Suprapubic skin (tissue), 4 donors: ENCODE measurements around the gene GRM7. TPM values are rescaled to one million over a fixed set of nuclear protein-coding genes. Genes with fewer than 3 reads are reported as not detected.

Experiments used
- DNase-seq, 2 donors: peaks; one replicate each; pipeline ENCODE4 v3.0.0-alpha.2; 2019; ENCODE audit warnings: low spot score in 2 of 2
- H3K27ac ChIP-seq: fragments of 200-600 bp; sonication (generic); one replicate; pipeline ENCODE4 v1.5.1; 2019
- H3K27me3 ChIP-seq: fragments of 200-600 bp; sonication (generic); one replicate; pipeline ENCODE4 v1.5.1; 2019
- H3K36me3 ChIP-seq: fragments of 200-600 bp; sonication (generic); one replicate; pipeline ENCODE4 v1.5.1; 2019
- H3K4me1 ChIP-seq: fragments of 200-600 bp; sonication (generic); one replicate; pipeline ENCODE4 v1.5.1; 2019
- H3K4me3 ChIP-seq: fragments of 200-600 bp; sonication (generic); one replicate; pipeline ENCODE4 v1.5.1; 2019; ENCODE audit warnings: mild to moderate bottlenecking
- H3K9me3 ChIP-seq: fragments of 200-600 bp; sonication (generic); one replicate; pipeline ENCODE4 v1.5.1; 2019
- EP300 ChIP-seq: sonication (generic); formaldehyde crosslinking; IDR thresholded peaks from one replicate; pipeline ENCODE4 v1.6.1; 2017; ENCODE audit warnings: antibody characterized with exemption
- POLR2A ChIP-seq, 2 donors: fragments of 450-650 bp; IDR thresholded peaks; one replicate each; pipeline ENCODE4 v1.6.1; 2017; ENCODE audit warnings: antibody characterized with exemption in 2 of 2, mild to moderate bottlenecking in 2 of 2, moderate library complexity in 2 of 2
- POLR2AphosphoS5 ChIP-seq, 3 donors: sonication (generic); formaldehyde crosslinking; IDR thresholded peaks; one replicate each; pipeline ENCODE4 v1.6.1; 2017; ENCODE audit warnings: antibody characterized with exemption in 3 of 3
- WGBS: methylation state at CpG from one replicate; pipeline ENCODE4 v1.1.5; 2018; 5-methylcytosine and 5-hydroxymethylcytosine counted together
- total RNA-seq, 4 donors: library from RNA; depleted of rRNA; stranded (reverse); fragments of >200 nt; gene quantifications; one replicate each; pipeline ENCODE4 v1.1.0, GENCODE V29; 2016
- TF ChIP-seq, protein P1 (sequence below), 2 donors: fragments of 200-600 bp in 1 of 2; fragments of 450-650 bp in 1 of 2; sonication (generic) in 1 of 2; IDR thresholded peaks; one replicate each; pipeline ENCODE4 v1.5.1; 2016 to 2019; ENCODE audit warnings: antibody characterized with exemption in 2 of 2, mild to moderate bottlenecking in 1 of 2, moderate library complexity in 1 of 2

The GRM7 gene
- total RNA-seq, 4 donors from 2014 or later = 0.21 to 0.48 TPM; not detected in 2

DNA sequence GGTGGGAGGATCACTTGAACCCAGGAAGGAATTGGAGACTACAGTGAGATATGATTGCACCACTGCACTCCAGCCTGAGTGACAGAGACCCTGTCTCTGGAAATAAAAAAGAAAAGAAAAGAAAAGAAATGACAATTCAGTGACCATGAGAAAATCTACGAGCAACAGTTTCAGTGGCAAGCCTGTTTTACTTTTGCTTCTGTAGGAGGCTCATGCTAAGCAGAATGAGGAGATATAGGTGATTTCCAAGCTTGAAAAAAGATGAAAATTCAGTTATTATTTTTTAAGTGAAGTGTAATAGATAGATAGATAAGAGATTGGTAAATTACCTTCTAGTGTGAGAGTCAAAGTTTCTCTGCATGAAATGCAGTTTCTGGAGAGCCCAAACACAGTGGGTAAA lies 651.1 kb downstream of the GRM7 start:
- TF ChIP-seq POLR2AphosphoS5 (IDR thresholded peaks at IDR 0.05) (no peak), POLR2A (IDR thresholded peaks at IDR 0.05) (no peak), EP300 (no peak)
- TF ChIP-seq, protein P1, sequence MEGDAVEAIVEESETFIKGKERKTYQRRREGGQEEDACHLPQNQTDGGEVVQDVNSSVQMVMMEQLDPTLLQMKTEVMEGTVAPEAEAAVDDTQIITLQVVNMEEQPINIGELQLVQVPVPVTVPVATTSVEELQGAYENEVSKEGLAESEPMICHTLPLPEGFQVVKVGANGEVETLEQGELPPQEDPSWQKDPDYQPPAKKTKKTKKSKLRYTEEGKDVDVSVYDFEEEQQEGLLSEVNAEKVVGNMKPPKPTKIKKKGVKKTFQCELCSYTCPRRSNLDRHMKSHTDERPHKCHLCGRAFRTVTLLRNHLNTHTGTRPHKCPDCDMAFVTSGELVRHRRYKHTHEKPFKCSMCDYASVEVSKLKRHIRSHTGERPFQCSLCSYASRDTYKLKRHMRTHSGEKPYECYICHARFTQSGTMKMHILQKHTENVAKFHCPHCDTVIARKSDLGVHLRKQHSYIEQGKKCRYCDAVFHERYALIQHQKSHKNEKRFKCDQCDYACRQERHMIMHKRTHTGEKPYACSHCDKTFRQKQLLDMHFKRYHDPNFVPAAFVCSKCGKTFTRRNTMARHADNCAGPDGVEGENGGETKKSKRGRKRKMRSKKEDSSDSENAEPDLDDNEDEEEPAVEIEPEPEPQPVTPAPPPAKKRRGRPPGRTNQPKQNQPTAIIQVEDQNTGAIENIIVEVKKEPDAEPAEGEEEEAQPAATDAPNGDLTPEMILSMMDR (IDR thresholded peaks at IDR 0.05) = no peak
- WGBS = 88% methylated on average over 1 of the region's 1 CpG
- no peak for DNase-seq
- no peak overlapping the region for H3K4me3 ChIP-seq
- no peaks in the 10 kb centered on the region for H3K4me1 ChIP-seq
- no peaks in the 10 kb centered on the region for H3K27me3 ChIP-seq
- no peak overlapping the region for H3K27ac ChIP-seq
- no peaks in the 10 kb centered on the region for H3K9me3 ChIP-seq
- no peaks in the 10 kb centered on the region for H3K36me3 ChIP-seq

DNA sequence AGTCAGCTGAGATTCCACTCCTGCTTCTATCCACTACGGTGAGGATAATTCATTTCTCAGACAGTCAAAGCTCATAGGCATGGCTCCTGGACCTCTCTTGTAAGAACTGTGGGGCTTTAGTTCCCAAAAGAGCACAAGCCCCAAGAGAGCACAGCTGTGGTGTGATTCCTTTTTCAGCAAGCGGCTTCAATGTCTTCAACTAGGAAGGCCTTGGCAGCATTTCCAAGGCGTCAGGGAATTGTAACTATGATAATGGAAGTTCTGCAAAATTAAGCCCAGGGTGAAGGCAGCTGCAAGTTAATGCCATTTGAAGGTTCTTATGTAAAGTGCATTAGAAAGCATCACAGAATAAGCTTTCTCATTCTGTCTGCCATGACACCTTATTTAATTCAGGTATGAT lies 657.1 kb downstream of the GRM7 start:
- Histone ChIP-seq H3K9me3 (no peaks in the 10 kb centered on the region), H3K4me3 (no peak overlapping the region), H3K27me3 (no peaks in the 10 kb centered on the region), H3K4me1 (no peaks in the 10 kb centered on the region), H3K36me3 (no peaks in the 10 kb centered on the region), H3K27ac (no peak overlapping the region)
- DNase-seq = no peak
- 76% methylated on average over 3 of the region's 3 CpGs for WGBS
- TF ChIP-seq, protein P1 (IDR thresholded peaks at IDR 0.05) = no peak
- TF ChIP-seq POLR2A (IDR thresholded peaks at IDR 0.05) (no peak), POLR2AphosphoS5 (IDR thresholded peaks at IDR 0.05) (no peak), EP300 (no peak)

DNA sequence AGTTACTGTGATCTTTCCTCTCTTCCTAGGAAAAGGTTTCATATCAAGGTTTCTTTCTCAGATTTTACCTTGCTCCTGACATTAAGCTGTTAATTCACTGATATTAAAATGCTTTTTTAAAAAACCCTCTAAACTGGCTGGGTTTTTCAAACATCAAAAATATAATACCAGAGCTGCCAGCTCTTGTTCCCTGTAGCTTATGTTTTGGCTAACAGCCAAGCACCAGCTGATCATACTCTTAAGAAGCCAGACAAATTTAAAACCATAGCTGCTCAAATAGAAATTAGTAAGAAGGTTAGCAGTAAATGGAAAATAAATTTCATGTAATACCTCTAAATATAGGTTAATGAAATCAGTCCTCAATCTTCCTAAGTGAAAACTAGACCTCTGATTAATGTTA lies 657.5 kb downstream of the GRM7 start:
- Histone ChIP-seq H3K9me3 (no peaks in the 10 kb centered on the region), H3K36me3 (no peaks in the 10 kb centered on the region), H3K27me3 (no peaks in the 10 kb centered on the region), H3K4me1 (no peaks in the 10 kb centered on the region), H3K4me3 (no peak overlapping the region), H3K27ac (no peak overlapping the region)
- TF ChIP-seq POLR2AphosphoS5 (IDR thresholded peaks at IDR 0.05) (no peak), POLR2A (IDR thresholded peaks at IDR 0.05) (no peak), EP300 (no peak)
- TF ChIP-seq, protein P1 (IDR thresholded peaks at IDR 0.05) = no peak
- DNase-seq = no peak

DNA sequence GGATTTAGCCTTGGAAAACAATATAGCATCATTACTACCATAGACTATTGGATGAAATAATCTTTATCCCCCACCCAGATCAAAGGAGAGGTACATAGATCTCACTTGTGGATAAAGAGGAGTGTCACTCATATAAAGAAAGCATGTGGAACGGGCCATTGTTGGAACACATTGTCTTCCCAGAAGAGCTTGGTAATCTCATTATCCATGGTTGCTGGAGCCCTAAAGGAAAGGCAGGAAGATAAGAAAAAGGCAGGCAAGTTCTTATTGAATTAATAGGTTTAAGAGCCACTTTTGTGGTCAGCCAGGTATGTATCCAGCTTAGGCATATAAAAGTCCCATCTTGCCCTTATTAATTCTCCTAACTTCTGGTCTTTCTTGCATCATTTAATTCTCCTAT lies 659.1 kb downstream of the GRM7 start:
- WGBS = 95% methylated on average over 1 of the region's 1 CpG
- Histone ChIP-seq H3K4me1 (no peaks in the 10 kb centered on the region), H3K9me3 (no peaks in the 10 kb centered on the region), H3K27me3 (no peaks in the 10 kb centered on the region), H3K27ac (no peak overlapping the region), H3K36me3 (no peaks in the 10 kb centered on the region), H3K4me3 (no peak overlapping the region)
- no peak for DNase-seq
- no peak for TF ChIP-seq POLR2A (IDR thresholded peaks at IDR 0.05)
- no peak for TF ChIP-seq EP300
- TF ChIP-seq, protein P1 (IDR thresholded peaks at IDR 0.05) = no peak
- no peak for TF ChIP-seq POLR2AphosphoS5 (IDR thresholded peaks at IDR 0.05)

DNA sequence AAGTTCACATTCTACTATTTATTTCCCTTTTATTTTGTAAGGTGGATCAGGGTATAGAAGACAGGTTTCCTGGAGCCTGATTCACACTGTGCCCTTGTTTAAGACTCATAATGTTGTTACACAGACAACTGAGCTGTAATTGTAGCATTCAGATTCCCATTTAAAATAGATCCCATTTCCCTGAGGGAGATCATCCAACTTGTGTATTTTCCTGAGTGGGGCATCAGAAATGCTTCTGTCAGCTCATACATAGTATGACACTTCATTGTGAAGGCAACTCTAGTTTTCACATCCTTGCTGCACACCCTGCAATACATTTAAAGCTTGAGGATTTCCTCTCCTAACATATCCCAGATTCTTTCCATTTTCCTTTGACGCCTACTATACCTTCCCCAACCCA lies 659.7 kb downstream of the GRM7 start:
- DNase-seq = no peak
- 90% methylated on average over 1 of the region's 1 CpG for WGBS
- Histone ChIP-seq H3K27me3 (no peaks in the 10 kb centered on the region), H3K4me3 (no peak overlapping the region), H3K36me3 (no peaks in the 10 kb centered on the region), H3K4me1 (no peaks in the 10 kb centered on the region), H3K27ac (no peak overlapping the region), H3K9me3 (no peaks in the 10 kb centered on the region)
- TF ChIP-seq, protein P1 (IDR thresholded peaks at IDR 0.05) = no peak
- TF ChIP-seq EP300 = no peak
- no peak for TF ChIP-seq POLR2AphosphoS5 (IDR thresholded peaks at IDR 0.05)
- TF ChIP-seq POLR2A (IDR thresholded peaks at IDR 0.05) = no peak
